Activated CD4-positive, alpha-beta T cell treated with anti-CD3 and anti-CD28 coated beads for 48 hours (primary cell): Measurements from ENCODE around the gene ZDHHC11.
"Not testable (repeated sequence)": the region's sequence is repeated elsewhere in the genome, so short reads cannot be mapped to it uniquely, and the experiment has no call there.

Source experiments
- DNase-seq: peaks from one replicate; pipeline ENCODE4 v3.0.0-alpha.2; 2020

Gene ZDHHC11

DNA sequence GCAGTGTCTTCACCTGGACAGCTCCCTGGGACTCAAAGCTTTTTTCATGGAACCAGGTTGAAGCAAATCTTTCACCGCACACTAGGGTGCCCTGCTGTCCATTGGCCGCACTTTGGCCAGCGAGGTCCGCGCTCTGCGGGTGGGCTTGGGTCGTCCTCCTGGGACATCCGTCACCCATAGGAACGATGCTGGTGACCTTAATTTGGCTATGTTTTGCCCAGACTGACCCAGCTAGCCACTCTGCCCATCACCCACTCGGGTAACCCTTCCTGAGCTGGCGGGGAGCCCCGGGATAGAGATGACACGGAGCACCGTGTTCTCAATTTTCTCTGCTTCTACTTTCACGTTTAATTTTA lies 92.1 kb downstream of the ZDHHC11 start:
- DNase-seq, result no peak

DNA sequence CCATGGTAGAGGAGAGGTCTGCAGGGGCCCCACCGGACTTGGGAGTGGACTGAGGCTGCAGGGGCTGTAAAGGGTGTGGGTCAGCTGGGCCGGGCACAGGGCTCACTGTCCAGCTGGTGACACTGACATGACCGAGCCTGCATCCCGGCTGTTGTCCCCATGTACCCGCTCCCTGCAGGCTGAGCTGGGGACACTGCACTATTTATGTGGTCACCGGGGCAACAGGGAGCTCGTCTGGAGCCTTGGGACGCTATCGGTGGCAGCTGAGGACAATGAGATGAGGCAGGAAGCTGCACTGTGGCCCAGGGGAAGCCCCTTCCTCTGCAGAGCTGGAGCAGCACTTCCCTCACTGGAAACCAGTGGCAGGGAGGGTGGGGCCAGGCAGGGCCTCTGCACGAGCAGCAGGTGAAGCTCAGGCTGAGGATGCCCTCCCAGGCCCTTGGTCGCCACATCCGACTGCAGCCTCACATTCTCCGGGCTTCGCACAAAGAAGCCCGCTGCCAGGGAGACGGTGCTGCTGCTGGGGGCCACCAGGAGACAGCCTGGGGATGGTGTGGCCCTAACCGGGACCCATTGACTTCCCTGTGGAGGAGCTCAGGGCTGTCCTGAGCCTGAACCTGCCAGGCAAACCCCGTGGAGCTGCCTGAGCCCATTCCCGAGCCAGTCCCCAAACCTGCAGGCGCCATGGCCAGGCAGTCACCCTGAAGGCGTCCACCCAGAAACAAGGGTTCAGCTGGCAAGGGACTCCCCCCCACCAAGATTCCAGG lies 92.7 kb downstream of the ZDHHC11 start:
- DNase-seq, result peak; percentile 48

DNA sequence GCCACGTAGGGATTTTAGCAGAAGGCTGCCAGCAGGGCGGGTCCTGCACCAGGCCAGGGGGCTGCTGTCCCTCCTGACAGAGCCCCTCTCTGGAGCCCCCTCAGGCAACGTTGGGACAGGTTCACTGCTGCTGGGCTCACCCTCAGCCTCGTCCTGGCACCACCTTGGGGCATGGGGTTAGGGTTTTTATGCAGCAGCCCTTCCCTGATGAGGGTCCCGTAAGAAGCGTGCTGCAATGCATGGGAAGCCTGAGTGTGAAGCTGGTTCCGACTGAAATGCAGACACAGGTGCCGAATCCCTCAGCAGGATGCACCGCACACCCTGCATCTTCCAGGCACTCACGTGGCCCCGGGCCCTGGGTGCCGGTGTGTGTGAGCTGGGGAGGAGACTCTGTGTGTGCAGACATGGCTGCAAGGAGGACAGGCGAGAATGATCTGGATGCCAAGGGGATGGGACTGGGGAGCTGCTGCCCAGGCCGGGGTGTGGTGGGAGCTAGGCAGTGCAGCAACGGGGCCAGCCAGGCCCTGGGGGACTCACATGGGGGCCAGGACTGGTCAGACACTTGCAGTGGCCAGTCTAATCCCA lies 93.3 kb downstream of the ZDHHC11 start:
- peak; percentile 9 for DNase-seq

DNA sequence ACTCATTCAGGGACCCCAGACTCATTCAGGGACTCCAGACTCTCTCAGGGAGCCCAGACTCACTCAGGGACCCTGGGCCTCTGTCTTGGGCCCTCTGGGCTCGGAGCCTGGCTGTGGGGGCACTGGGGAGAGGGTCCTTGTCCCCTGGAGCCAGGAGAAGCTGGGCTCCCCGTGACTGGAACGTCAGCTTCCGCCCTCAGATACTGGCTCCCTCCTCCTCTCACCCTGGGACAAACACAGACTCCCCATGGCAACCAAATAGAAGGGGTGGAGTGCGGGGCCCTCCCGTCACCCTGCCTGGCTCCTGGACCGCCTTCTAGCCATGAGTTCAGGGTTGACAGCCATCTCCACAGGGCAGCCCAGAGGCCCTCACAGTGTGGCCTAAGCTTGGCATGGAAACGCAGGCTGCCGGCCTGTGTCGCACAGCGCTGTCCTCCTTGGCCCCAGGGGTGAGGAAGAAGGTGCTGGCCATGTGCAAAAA lies 93.9 kb downstream of the ZDHHC11 start:
- DNase-seq, result peak; percentile 6

DNA sequence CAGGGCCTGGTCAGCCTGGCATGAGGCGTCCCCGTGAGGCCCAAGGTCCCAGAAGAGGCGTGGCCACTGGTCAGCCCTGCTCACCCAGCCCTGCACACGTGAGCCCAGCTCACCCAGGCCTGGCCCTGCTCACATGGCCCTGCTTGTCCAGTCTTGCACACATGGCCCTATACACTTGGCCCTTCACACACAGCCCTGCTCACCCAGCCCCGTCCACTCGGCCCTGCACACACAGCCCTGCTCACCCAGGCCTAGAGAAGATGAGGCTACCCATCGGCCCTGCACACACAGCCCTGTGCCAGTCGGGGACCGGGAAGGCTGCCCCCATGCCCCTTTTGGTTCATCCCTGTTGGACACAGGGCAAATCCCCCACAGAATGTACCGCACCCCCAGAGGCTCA lies 94.6 kb downstream of the ZDHHC11 start:
- peak; percentile 2 for DNase-seq

DNA sequence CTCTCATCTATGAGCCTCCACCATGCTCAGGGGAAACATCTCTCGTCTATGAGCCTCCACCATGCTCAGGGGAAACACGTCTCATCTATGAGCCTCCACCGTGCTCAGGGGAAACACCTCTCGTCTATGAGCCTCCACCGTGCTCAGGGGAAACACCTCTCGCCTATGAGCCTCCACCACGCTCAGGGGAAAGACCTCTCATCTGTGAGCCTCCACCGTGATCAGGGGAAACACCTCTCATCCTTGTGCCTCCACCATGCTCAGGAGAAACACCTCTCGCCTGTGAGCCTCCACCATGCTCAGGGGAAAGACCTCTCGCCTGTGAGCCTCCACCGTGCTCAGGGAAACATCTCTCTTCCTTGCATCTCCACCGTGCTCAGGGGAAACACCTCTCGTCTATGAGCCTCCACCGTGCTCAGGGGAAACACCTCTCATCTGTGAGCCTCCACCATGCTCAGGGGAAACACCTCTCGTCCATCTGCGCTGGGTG lies 96.6 kb downstream of the ZDHHC11 start:
- peak; percentile 43 for DNase-seq

DNA sequence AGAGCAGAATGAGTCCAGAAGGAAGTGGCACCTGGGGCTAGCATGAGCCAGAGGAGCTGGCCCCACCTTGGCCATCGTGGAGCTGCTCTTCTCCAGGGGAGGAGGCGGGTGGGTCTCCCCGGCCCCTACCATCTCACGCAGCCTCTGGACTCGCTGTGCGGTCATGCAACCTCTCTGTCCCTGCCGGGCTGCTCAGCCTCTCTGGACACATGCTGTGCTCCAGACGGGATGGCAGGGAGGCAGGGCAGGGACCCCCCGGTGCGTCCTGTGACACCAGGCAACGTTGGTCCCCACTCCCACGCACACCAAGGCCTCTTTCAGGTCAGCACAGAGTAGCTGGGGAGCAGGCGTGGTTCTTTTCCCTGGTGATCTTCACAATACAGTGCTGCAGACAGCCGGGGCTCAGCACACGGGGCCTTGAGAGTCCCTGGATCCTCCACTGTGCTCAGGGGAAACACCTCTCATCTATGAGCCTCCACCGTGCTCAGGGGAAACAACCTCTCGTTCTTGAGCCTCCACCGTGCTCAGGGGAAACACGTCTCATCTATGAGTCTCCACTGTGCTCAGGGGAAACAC lies 97.1 kb downstream of the ZDHHC11 start:
- peak; percentile 2 for DNase-seq

DNA sequence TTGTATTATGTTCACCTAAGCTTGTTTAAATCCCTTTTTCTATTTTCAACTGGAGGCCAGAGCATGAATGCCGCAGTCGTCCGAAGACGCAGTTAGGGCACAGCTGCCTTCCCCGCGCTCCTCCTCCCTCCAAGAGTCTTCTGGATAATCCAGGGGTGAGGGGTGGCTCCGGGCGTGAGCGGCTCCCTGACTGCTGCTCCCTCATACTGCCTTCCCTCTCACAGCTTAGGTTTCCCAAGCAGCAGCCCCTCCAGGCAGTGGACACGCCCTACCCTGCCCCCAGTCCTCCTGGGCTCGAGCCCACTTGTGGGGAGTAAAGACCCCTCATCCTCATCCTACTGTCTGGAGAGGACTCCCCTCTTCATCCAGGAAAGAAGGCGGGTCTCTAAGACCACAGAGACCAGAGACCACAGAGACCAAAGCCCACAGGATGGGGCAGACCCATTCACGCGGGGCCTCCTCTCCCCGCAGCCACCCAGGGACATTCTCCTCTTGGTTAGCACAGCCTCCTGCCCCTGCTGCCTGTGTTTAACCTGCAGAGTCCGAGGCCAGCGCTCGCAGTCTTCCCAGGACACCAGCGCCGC lies 98.2 kb downstream of the ZDHHC11 start:
- DNase-seq, result peak; percentile 1

DNA sequence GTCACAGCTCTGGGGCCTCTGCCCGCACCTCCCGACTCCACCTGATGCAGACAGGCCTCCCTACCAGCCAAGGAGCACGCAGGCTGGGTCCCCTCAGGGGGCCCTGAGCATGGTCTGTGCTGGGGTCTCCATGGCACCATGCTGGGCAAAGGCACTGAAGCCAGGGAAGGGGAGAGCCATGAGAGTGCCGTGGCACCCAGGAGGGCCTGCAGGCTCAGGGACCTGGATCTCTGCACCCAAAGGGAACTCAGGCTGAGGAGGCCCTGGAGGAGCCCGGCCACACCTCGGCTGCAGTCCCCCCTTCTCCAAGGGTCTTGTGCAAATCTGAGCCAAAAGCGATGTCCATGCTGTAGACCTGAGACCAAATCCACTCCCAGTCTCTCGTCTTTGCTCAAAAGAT lies 98.8 kb downstream of the ZDHHC11 start:
- not testable (repeated sequence) for DNase-seq

DNA sequence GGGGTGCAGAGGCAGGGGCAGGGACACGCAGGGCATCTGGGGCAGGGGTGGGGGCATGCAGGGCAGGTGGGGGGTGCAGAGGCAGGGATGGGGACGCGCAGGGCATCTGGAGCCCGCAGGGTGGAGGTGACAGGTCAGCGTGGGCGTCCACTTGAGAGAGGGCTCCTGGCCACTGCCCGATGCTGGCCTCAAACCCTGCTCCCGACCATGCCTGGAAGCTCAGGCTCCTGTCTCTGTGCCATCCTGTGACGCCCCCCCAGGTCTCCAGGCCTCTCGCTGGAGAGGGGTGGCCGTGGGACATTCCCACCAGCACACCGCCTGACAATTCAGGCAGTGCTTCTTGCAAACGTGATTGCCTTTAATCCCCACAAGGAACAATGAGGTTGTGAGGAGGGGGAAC lies 99.3 kb downstream of the ZDHHC11 start:
- peak; percentile 3 for DNase-seq

DNA sequence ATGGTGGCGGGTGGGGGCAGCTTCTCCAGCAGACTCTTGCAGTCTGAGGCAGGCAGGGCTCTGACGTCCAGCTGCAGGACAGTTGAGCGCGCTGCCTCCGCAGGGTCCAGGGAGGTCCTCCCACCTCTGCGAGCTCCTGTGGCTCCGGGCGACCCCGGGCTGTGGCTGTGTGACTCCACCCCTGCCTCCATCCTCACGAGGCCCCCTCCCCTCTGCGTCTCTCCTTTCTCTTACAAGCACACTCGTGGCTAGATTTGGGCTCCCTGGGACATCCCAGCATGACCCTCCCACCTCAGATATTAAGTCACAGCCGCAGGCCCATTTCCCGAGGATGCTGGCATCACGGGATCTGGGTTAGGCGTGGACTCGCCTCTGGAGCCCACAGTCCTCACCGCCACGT lies 100.6 kb downstream of the ZDHHC11 start:
- not testable (repeated sequence) for DNase-seq

DNA sequence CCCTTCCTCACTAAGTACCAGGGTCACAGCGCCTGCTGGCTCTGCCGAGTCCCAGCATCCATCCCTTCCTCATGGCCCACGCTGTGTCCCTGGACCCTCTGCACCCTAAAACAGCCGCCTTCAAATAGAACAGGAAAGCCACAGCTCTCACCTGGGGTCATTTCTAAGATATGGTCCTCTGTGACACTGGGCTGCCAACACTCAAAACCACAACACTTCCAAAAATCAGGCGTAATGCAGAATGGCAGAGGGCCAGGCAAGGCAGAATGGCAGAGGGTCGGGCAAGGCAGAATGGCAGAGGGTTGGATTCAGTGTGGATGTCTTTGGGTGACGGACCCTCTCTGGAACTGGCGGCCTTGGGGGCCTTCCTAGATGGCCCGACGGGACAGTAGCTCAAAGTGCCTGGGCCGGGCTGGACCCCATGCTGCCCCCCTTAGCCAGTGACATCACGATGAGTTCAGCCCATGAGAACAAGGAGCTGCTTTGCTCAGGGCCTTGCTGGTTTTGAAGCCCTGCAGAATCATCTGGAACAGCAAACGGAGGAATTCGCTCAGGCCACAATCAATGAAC lies 101.6 kb downstream of the ZDHHC11 start:
- DNase-seq, result no peak

DNA sequence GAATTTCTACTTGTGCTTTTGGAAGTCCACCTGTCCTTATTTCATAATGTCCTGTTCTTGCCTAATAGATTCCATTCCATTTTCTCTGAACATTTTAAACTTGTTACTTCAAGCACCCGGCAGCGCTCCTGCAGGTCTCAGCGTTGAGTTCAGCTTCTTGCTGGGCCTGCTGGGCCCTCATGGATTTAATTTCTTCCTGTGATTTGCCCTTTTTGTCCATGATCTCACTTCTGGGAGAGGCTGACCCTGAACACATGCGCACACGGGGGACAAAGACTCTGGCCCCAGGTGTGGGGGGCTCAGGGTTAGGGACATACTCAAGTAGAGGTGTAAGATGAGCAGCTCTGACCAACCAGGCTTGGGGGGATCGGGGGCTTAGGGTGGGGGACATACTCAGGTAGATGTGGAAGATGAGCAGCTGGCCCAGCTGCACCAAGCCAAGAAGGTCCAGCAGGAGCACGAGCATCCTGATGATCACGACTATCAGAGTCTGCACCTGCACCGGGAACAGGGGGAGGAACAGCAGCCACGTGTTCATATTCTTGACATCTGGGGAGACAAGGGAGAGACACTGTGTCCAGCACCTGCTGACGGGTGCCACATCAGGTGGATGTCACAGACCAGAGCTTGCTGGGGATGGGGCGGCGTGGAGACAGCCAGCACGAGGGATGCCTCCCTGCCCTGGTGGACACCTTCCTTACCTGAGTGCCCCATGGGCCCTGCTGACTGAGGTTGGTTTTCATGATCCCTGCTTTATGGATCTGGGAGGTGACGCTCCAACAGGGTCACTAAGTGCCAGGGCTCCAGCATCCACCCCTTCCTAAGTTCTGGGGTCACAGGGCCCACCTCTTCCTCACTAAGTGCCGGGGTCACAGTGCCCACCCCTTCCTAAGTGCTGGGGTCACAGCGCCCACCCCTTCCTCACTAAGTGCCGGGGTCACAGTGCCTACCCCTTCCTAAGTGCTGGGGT lies 102.5 kb downstream of the ZDHHC11 start:
- DNase-seq, result not testable (repeated sequence)

DNA sequence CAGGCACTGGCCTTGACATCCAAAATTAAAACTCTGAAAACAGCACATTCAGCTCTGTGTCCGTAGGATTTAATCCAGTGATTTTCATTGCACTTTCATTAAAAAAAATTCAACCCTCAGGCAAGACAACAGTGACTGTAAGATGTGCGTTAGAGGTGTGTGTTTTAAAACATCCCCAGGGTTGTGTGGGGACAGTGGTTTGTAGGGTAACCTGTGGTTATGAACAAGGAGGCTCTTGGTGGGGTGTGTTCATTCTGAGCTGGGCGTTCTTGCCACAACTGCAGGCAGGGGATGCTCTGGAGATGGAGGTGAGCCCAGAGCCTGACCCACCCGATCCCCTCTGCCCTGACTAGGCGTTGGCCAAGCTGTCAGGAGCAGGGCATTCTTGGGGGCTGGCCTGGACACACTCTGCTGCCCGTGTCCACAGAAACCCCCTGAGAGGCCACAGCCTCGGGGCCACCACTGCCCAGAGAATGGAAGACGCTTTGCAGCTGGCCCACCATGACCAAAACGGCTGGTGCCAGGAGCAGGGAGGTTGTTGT lies 103.4 kb downstream of the ZDHHC11 start:
- DNase-seq, result not testable (repeated sequence)

DNA sequence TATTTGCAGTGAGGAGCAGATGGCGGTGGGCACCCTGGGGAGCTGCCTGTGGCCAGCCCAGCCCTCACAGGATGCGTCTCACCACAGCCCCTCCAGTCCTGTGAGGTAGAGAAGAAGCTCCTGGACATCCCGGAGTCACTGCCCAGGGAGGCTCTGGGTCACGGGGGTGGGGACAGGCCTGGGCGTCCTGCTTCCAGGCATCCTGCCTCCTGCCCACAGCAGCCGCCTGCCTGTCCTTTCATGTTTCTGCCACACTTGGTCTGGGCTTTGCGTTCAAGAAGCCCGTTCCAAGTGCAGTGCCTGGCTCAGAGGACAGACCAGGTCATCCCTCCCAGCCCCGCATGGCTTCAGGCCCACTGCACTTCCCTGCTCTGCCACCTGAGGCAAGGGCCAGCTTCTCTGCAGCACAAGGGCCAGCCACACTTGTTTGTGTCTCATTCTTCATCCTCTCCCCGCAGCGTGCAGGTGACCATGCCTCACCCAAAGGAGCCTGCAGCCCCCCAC lies 104.5 kb downstream of the ZDHHC11 start:
- DNase-seq, result no peak
